ENCODE results near the gene VMAC. TPM values are rescaled to one million over a fixed set of nuclear protein-coding genes. Genes with fewer than 3 reads are reported as not detected.

Gene VMAC
- total RNA-seq, 2 donors from 2014 or later = 23.6 to 29.0 TPM

- no peak overlapping the region for H3K4me3 ChIP-seq
- H3K27me3 ChIP-seq (replicated peaks; ENCODE audit: insufficient read depth) = no peaks in the 10 kb centered on the region
- H3K36me3 ChIP-seq = peaks cover 7 to 18% of the 10 kb centered on the region in 2 donors
- DNase-seq (ENCODE audit: low spot score) = no peak
- TF ChIP-seq CTCF (IDR thresholded peaks at IDR 0.05) (no peak), POLR2AphosphoS5 (IDR thresholded peaks at IDR 0.05) (no peak), POLR2A (IDR thresholded peaks at IDR 0.05) (no peak)
- intact Hi-C loops (cut with DNase I) = no loop called here
- no peak overlapping the region for H3K27ac ChIP-seq
- no peaks in the 10 kb centered on the region for H3K9me3 ChIP-seq
- 84% methylated on average over 13 of the region's 13 CpGs for WGBS
- H3K4me1 ChIP-seq (replicated peaks) = no peaks in the 10 kb centered on the region
Observed at GRCh38 chr19:5929179-5929578, 24.5 kb downstream of the VMAC start.

GRCh38 chr19:5929625-5930024 is 25.0 kb downstream of the VMAC start:
- no peak for DNase-seq (ENCODE audit: low spot score)
- Histone ChIP-seq H3K4me3 (no peak overlapping the region), H3K27ac (no peak overlapping the region), H3K36me3 (peaks cover 4 to 14% of the 10 kb centered on the region in 2 donors), H3K27me3 (replicated peaks; ENCODE audit: insufficient read depth) (no peaks in the 10 kb centered on the region), H3K9me3 (no peaks in the 10 kb centered on the region), H3K4me1 (replicated peaks) (no peaks in the 10 kb centered on the region)
- WGBS = 90% methylated on average over 13 of the region's 14 CpGs
- TF ChIP-seq POLR2AphosphoS5 (IDR thresholded peaks at IDR 0.05) = no peak
- TF ChIP-seq CTCF (IDR thresholded peaks at IDR 0.05) = no peak
- no peak for TF ChIP-seq POLR2A (IDR thresholded peaks at IDR 0.05)
- intact Hi-C loops (cut with DNase I) = loop anchor here (5.0 kb wide), 1 partner anchor 38 kb away; no protein-coding TSS in a partner anchor

- Histone ChIP-seq H3K4me1 (replicated peaks) (no peaks in the 10 kb centered on the region), H3K4me3 (no peak overlapping the region), H3K9me3 (no peaks in the 10 kb centered on the region), H3K27ac (no peak overlapping the region), H3K27me3 (replicated peaks; ENCODE audit: insufficient read depth) (no peaks in the 10 kb centered on the region), H3K36me3 (peaks cover 0 to 4% of the 10 kb centered on the region in 2 donors)
- intact Hi-C loops (cut with DNase I) = loop anchor here (5.0 kb wide), 1 partner anchor 36 kb away; no protein-coding TSS in a partner anchor
- WGBS = 95% methylated on average over 10 of the region's 11 CpGs
- TF ChIP-seq POLR2A (IDR thresholded peaks at IDR 0.05) (no peak), POLR2AphosphoS5 (IDR thresholded peaks at IDR 0.05) (no peak), CTCF (IDR thresholded peaks at IDR 0.05) (no peak)
- no peak for DNase-seq (ENCODE audit: low spot score)
Observed at GRCh38 chr19:5931251-5931650, 26.6 kb downstream of the VMAC start.

GRCh38 chr19:5932146-5932545 is 27.5 kb downstream of the VMAC start:
- peaks cover 4% of the 10 kb centered on the region for H3K4me1 ChIP-seq (replicated peaks)
- DNase-seq (ENCODE audit: low spot score) = no peak
- intact Hi-C loops (cut with DNase I) = loop anchor here (5.0 kb wide), 1 partner anchor 35 kb away; no protein-coding TSS in a partner anchor
- H3K27me3 ChIP-seq (replicated peaks; ENCODE audit: insufficient read depth) = no peaks in the 10 kb centered on the region
- peaks cover 0 to 4% of the 10 kb centered on the region in 2 donors for H3K36me3 ChIP-seq
- WGBS = 90% methylated on average over 18 of the region's 18 CpGs
- no peaks in the 10 kb centered on the region for H3K9me3 ChIP-seq
- H3K27ac ChIP-seq = no peak overlapping the region
- TF ChIP-seq POLR2A (IDR thresholded peaks at IDR 0.05) (no peak), POLR2AphosphoS5 (IDR thresholded peaks at IDR 0.05) (no peak), CTCF (IDR thresholded peaks at IDR 0.05) (no peak)
- H3K4me3 ChIP-seq = no peak overlapping the region

GRCh38 chr19:5932609-5933262 is 28.1 kb downstream of the VMAC start:
- intact Hi-C loops (cut with DNase I) = loop anchor here (5.0 kb wide), 1 partner anchor 35 kb away; no protein-coding TSS in a partner anchor
- peaks cover 0 to 2% of the 10 kb centered on the region in 2 donors for H3K36me3 ChIP-seq

More at GRCh38 chr19:5932609-5933262, 28.1 kb downstream of the VMAC start:
- no peak for DNase-seq (ENCODE audit: low spot score)
- H3K4me3 ChIP-seq = no peak overlapping the region
- no peaks in the 10 kb centered on the region for H3K9me3 ChIP-seq
- TF ChIP-seq CTCF (IDR thresholded peaks at IDR 0.05) (no peak), POLR2A (IDR thresholded peaks at IDR 0.05) (no peak), POLR2AphosphoS5 (IDR thresholded peaks at IDR 0.05) (no peak)
- no peak overlapping the region for H3K27ac ChIP-seq
- WGBS = 89% methylated on average over 21 of the region's 21 CpGs
- no peaks in the 10 kb centered on the region for H3K27me3 ChIP-seq (replicated peaks; ENCODE audit: insufficient read depth)
- H3K4me1 ChIP-seq (replicated peaks) = peaks cover 9% of the 10 kb centered on the region
